Measurements from ENCODE around the gene SLC5A5.

DNA sequence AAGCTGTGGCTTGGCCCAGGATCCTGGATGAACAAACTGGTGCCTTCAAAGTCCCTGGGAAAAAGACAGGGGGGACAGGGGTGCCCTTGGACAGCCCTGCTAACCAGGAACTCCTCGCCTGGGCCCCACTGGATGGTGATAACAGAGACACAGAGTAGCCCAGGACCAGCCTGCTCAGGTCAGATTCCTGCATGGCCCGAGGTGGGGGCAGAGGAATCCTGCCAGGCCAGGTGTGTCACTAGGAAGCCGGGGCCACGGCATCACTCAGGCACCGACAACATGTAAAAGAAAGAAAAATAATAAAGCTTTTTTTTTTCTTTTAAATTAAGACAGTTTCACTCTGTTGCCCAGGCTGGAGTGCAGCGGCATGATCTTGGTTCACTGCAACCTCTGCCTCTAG is 17.7 kb upstream of the SLC5A5 start:
- no peak for TF ChIP-seq POLR2A (IDR thresholded peaks at IDR 0.05)
- TF ChIP-seq, protein P1, sequence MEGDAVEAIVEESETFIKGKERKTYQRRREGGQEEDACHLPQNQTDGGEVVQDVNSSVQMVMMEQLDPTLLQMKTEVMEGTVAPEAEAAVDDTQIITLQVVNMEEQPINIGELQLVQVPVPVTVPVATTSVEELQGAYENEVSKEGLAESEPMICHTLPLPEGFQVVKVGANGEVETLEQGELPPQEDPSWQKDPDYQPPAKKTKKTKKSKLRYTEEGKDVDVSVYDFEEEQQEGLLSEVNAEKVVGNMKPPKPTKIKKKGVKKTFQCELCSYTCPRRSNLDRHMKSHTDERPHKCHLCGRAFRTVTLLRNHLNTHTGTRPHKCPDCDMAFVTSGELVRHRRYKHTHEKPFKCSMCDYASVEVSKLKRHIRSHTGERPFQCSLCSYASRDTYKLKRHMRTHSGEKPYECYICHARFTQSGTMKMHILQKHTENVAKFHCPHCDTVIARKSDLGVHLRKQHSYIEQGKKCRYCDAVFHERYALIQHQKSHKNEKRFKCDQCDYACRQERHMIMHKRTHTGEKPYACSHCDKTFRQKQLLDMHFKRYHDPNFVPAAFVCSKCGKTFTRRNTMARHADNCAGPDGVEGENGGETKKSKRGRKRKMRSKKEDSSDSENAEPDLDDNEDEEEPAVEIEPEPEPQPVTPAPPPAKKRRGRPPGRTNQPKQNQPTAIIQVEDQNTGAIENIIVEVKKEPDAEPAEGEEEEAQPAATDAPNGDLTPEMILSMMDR (IDR thresholded peaks at IDR 0.05) = no peak

Data from testis (tissue), 2 donors.